GM12892 (cell line): Measurements from ENCODE around the gene BPHL.
"Not testable (repeated sequence)": the region's sequence is repeated elsewhere in the genome, so short reads cannot be mapped to it uniquely, and the experiment has no call there.

Source experiments
- POLR2A ChIP-seq: IDR thresholded peaks from 2 replicates; pipeline ENCODE4 v1.6.1; 2011; ENCODE audit warnings: low read depth, low read length, control low read depth
- POLR2AphosphoS5 ChIP-seq: IDR thresholded peaks from 2 replicates; pipeline ENCODE4 v1.6.1; 2011; ENCODE audit warnings: low read depth, low read length, control low read depth

DNA sequence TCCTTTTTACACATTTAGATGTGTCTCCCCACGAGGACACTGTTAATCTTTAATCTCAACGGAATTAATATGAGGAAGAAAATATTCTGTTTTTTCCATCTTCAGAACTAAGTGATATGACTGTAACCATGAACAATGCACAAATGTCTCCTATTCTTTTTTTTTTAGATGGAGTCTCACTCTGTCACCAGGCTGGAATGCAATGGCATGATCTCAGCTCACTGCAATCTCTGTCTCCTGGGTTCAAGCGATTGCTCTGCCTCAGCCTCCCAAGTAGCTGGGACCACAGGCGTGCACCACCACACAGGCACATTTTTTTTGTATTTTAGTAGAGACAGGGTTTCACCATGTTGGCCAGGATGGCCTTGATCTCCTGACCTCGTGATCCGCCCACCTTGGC is 19.4 kb downstream of the BPHL start:
- TF ChIP-seq POLR2A, POLR2AphosphoS5: not testable (repeated sequence)
